HepG2 (cell line): ENCODE data around the gene ITPRIP. TPM values are rescaled to one million over a fixed set of nuclear protein-coding genes. Genes with fewer than 3 reads are reported as not detected.

Experiments used
- ATAC-seq: fragments of 200-7000 bp; cut with Tn5 transposase; 3 replicates; pipeline ENCODE4 v1.9.1; 2020; ENCODE audit warnings: mild to moderate bottlenecking, moderate library complexity
- BruUV-seq: library from RNA; stranded (reverse); fragments of 400-500 nt; replicated peaks from 2 replicates; lab custom pipeline; 2021; lab: Mats Ljungman, UMichigan
- CTCF ChIA-PET: fragments of 300-600 bp; formaldehyde crosslinking; extraction: SDS; loops from one replicate; lab custom pipeline; 2021; ENCODE audit warnings: low total read pairs, inconsistent platforms, low intra/inter-chr PET ratio; lab: Yijun Ruan, JAX
- POLR2A ChIA-PET: fragments of 350-600 bp; sonication (Branson Sonifier 250); formaldehyde crosslinking; loops from one replicate; lab custom pipeline; 2020; ENCODE audit warnings: antibody characterized with exemption, inconsistent platforms; lab: Yijun Ruan, JAX
- DNase-seq: peaks from one replicate; pipeline ENCODE4 v3.0.0-alpha.2; 2015; ENCODE audit warnings: low spot score
- FAIRE-seq: peaks from 3 replicates; lab custom pipeline; 2011; peaks lifted over from hg19 to GRCh38; lab: Jason Lieb, UNC
- H2AFZ ChIP-seq: one replicate; pipeline ENCODE4 v1.6.1; 2011; ENCODE audit warnings: low read length, inconsistent platforms
- H3K27ac ChIP-seq: fragments of 300-600 bp; 3 replicates; pipeline ENCODE4 v1.8.0; 2011; ENCODE audit warnings: mixed run types, mild to moderate bottlenecking, mixed read lengths, low read length, inconsistent platforms; ENCODE audit not compliant: insufficient read depth; ENCODE audit errors: extremely low read length
- H3K27me3 ChIP-seq, 2 experiments: fragments of 200-600 bp in 1 of 2; 2 replicates in 1 of 2; 3 replicates in 1 of 2; pipeline versions ENCODE4 v1.6.0 to v1.8.0; 2011; ENCODE audit warnings: low read length in 2 of 2, mild to moderate bottlenecking in 2 of 2, moderate library complexity in 2 of 2, inconsistent platforms in 1 of 2; ENCODE audit not compliant: insufficient read depth in 2 of 2, control insufficient read depth in 1 of 2
- H3K36me3 ChIP-seq, 2 experiments: fragments of 200-600 bp in 1 of 2; replicated peaks in 1 of 2; 2 replicates in 1 of 2; 3 replicates in 1 of 2; pipeline versions ENCODE4 v1.5.1 to v1.8.0; 2011; ENCODE audit warnings: low read length in 2 of 2, inconsistent platforms in 1 of 2; ENCODE audit not compliant: insufficient read depth in 2 of 2, control insufficient read depth in 1 of 2
- H3K4me1 ChIP-seq: 2 replicates; pipeline ENCODE4 v1.5.1; 2012; ENCODE audit warnings: low read length, inconsistent platforms; ENCODE audit not compliant: insufficient read depth
- H3K4me2 ChIP-seq: 2 replicates; pipeline ENCODE4 v1.6.0; 2011; ENCODE audit warnings: low read depth, low read length, inconsistent platforms
- H3K4me3 ChIP-seq, 3 experiments: fragments of 200-600 bp in 1 of 3; sonication (generic), shearing (Covaris generic) in 1 of 3; replicated peaks in 1 of 3; 2 replicates each; pipeline ENCODE4 v1.5.1; 2011 to 2016; ENCODE audit warnings: low read length in 3 of 3, inconsistent platforms in 2 of 3, low read depth in 2 of 3, mild to moderate bottlenecking in 2 of 3, control low read depth in 1 of 3, mixed read lengths in 1 of 3; ENCODE audit not compliant: insufficient read depth in 1 of 3
- H3K79me2 ChIP-seq: one replicate; pipeline ENCODE4 v1.6.1; 2011; ENCODE audit warnings: low read length, inconsistent platforms; ENCODE audit not compliant: insufficient read depth
- H3K9ac ChIP-seq: 2 replicates; pipeline ENCODE4 v1.6.0; 2011; ENCODE audit warnings: mild to moderate bottlenecking, low read depth, low read length, inconsistent platforms; ENCODE audit not compliant: insufficient read depth
- H3K9me3 ChIP-seq: 2 replicates; pipeline ENCODE4 v1.5.1; 2012; ENCODE audit warnings: mild to moderate bottlenecking, low read length
- H4K20me1 ChIP-seq: 2 replicates; pipeline ENCODE4 v1.6.0; 2011; ENCODE audit warnings: inconsistent platforms, mild to moderate bottlenecking, low read length, moderate library complexity; ENCODE audit not compliant: insufficient read depth
- ASH2L ChIP-seq: fragments of 300-600, 200-600 bp; sonication (generic); IDR thresholded peaks from 2 replicates; pipeline ENCODE4 v1.7.0; 2017; ENCODE audit warnings: low read depth, mild to moderate bottlenecking, moderate library complexity, mixed read lengths, low read length; ENCODE audit not compliant: insufficient read length
- CC2D1A ChIP-seq: sonication (generic); formaldehyde crosslinking; IDR thresholded peaks from 2 replicates; pipeline ENCODE4 v1.8.1; 2023; ENCODE audit warnings: mild to moderate bottlenecking, missing genetic modification reagents
- E2F5 ChIP-seq: sonication (generic); formaldehyde crosslinking; conservative IDR thresholded peaks from 2 replicates; pipeline ENCODE4 v1.4.0; 2020; ENCODE audit warnings: missing genetic modification reagents
- HINFP ChIP-seq: sonication (generic); formaldehyde crosslinking; IDR thresholded peaks from 2 replicates; pipeline ENCODE4 v1.4.0; 2020; ENCODE audit warnings: low read depth, mild to moderate bottlenecking, missing genetic modification reagents
- JUND ChIP-seq: sonication (generic); formaldehyde crosslinking; IDR thresholded peaks from 2 replicates; pipeline ENCODE4 v1.8.0; 2022; ENCODE audit warnings: mild to moderate bottlenecking, missing genetic modification reagents
- NFIC ChIP-seq: IDR thresholded peaks from 2 replicates; pipeline ENCODE4 v1.6.1; 2012; ENCODE audit warnings: mild to moderate bottlenecking, low read length, inconsistent platforms
- POGK ChIP-seq: sonication (generic); formaldehyde crosslinking; conservative IDR thresholded peaks from 2 replicates; pipeline ENCODE4 v1.8.0; 2022; ENCODE audit warnings: mild to moderate bottlenecking, moderate library complexity, missing genetic modification reagents
- RARG ChIP-seq: sonication (generic); formaldehyde crosslinking; IDR thresholded peaks from 2 replicates; pipeline ENCODE4 v1.4.0; 2020; ENCODE audit warnings: low read depth, mild to moderate bottlenecking, missing genetic modification reagents
- RFX3 ChIP-seq: IDR thresholded peaks from 2 replicates; pipeline ENCODE4 v1.6.1; 2016; ENCODE audit warnings: missing biosample characterization, missing genetic modification reagents
- SIX4 ChIP-seq: sonication (generic); formaldehyde crosslinking; IDR thresholded peaks from 2 replicates; pipeline ENCODE4 v1.4.0; 2020; ENCODE audit warnings: missing genetic modification reagents
- ZFP37 ChIP-seq: sonication (generic); formaldehyde crosslinking; IDR thresholded peaks from 2 replicates; pipeline ENCODE4 v1.4.0; 2020; ENCODE audit warnings: missing genetic modification reagents, borderline replicate concordance
- ZNF12 ChIP-seq: sonication (generic); formaldehyde crosslinking; IDR thresholded peaks from 2 replicates; pipeline ENCODE4 v1.5.0; 2020; ENCODE audit warnings: missing genetic modification reagents
- ZNF282 ChIP-seq: fragments of 450-650 bp; IDR thresholded peaks from 2 replicates; pipeline ENCODE4 v1.6.1; 2018; ENCODE audit not compliant: partially characterized antibody
- ZNF562 ChIP-seq: sonication (generic); formaldehyde crosslinking; IDR thresholded peaks from 2 replicates; pipeline ENCODE4 v1.8.0; 2022; ENCODE audit warnings: missing genetic modification reagents, borderline replicate concordance
- ZNF747 ChIP-seq: sonication (generic); formaldehyde crosslinking; IDR thresholded peaks from 2 replicates; pipeline ENCODE4 v1.8.1; 2023; ENCODE audit warnings: missing genetic modification reagents, mild to moderate bottlenecking, borderline replicate concordance
- WGBS: methylation state at CpG from one replicate; pipeline ENCODE4 v1.1.6; 2017; ENCODE audit warnings: low lambda C conversion rate; 5-methylcytosine and 5-hydroxymethylcytosine counted together
- in situ Hi-C: cut with HindIII; loops from 2 replicates; pipeline ENCODE4 v1.10.0; 2017; ENCODE audit warnings: low pct_unique_long_range_greater_than_20kb; ENCODE audit not compliant: extremely low pct_ligation_motif_present
- intact Hi-C: fragments of 100-400 bp; cut with micrococcal nuclease; formaldehyde crosslinking; loops from one replicate; pipeline ENCODE4 v1.10.0; 2022; ENCODE audit not compliant: unreplicated experiment
- polyA plus RNA-seq, 8 experiments: library from polyadenylated mRNA; depleted of rRNA in 3 of 8; stranded (reverse) in 7 of 8; unstranded in 1 of 8; fragments of >200 nt; fragmentation: Illumina TruSeq in 4 of 8; extraction: Trizol in 4 of 8; gene quantifications; 2 replicates each; pipeline versions ENCODE4 v1.2.1 to v1.2.3, GENCODE V29; 2011 to 2016; ENCODE audit warnings: low read depth in 4 of 8, missing spikeins in 1 of 8, mixed read lengths in 1 of 8; ENCODE audit not compliant: insufficient read depth in 1 of 8
- total RNA-seq, 5 experiments: library from RNA; depleted of rRNA; stranded (reverse); fragments of >200 nt; fragmentation: Illumina TruSeq; extraction: Trizol; gene quantifications; 2 replicates each; pipeline ENCODE4 v1.2.3, GENCODE V29; 2016; ENCODE audit warnings: low read depth in 1 of 5

ITPRIP gene
- total and polyA plus RNA-seq, 2 of the 13 experiments (the other 11 are each of a cell fraction or from before 2014, with no cell fraction given): 1.00 to 2.8 TPM

DNA sequence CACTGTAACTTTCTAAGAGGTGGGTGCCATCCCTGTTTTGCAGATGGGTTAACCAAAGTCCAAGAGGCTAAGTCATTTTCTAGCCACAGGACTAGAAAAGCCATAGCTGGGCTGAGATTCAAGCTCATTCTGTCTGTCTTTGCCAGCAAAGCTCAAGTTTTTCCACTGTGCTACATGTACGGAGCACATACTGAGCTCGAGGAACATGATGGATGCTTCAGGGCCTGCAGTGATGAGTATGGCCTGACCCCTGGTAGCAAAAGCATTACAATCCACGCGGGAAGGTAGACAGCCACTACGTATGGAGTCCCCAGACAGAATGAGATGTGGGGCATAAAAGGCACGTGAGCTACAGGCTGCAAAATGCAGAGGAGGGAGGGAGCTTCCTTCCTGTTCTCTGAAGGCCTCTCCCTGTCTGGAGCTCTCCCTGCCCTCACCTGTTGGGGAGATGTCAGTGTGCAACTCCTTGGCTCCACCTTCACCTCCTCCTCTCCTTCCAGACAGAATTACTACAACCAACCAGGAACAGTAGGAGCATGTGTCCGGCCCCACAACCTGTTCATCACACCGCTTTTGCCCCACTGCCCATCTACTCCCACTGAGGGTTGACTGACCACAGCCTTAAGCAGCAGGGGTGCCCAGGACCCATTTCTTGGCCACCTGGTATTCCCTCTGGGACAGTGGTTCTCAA, 16.4 kb downstream of the ITPRIP start:
- ATAC-seq: no peak
- H3K36me3 ChIP-seq: no peaks in the 10 kb centered on the region
- TF ChIP-seq CC2D1A (CRISPR knock-in tag): no peak
- no peak for TF ChIP-seq ZNF282
- no peak for TF ChIP-seq ZNF12
- TF ChIP-seq ASH2L: no peak
- no peak for TF ChIP-seq ZNF562
- no peak for TF ChIP-seq NFIC
- H3K27me3 ChIP-seq: no peaks in the 10 kb centered on the region
- H2AFZ ChIP-seq: no peak overlapping the region
- no peak for DNase-seq
- CTCF ChIA-PET: no interaction called here
- H3K9ac ChIP-seq: no peak overlapping the region
- BruUV-seq: no TSS peak
- in situ Hi-C loops (no loop called here), intact Hi-C loops (no loop called here)
- no peak overlapping the region for H3K27ac ChIP-seq
- H3K4me1 ChIP-seq: no peaks in the 10 kb centered on the region
- H3K9me3 ChIP-seq: no peaks in the 10 kb centered on the region
- FAIRE-seq: no peak
- POLR2A ChIA-PET: no interaction called here
- H4K20me1 ChIP-seq: 0 out of 2 replicates have a peak, but pooled peaks cover 3% of the 10 kb centered on the region
- H3K79me2 ChIP-seq: no peaks in the 10 kb centered on the region
- no peak overlapping the region for H3K4me3 ChIP-seq
- no peak overlapping the region for H3K4me2 ChIP-seq
- 96% methylated on average over 8 of the region's 8 CpGs for WGBS

- no peak overlapping the region for H3K4me2 ChIP-seq
- DNase-seq (no peak), ATAC-seq (no peak), FAIRE-seq (no peak)
- H3K79me2 ChIP-seq: no peaks in the 10 kb centered on the region
- no peak overlapping the region for H3K9ac ChIP-seq
- no peaks in the 10 kb centered on the region for H3K36me3 ChIP-seq
- in situ Hi-C loops (no loop called here), intact Hi-C loops (no loop called here)
- H3K27me3 ChIP-seq: no peaks in the 10 kb centered on the region
- H3K9me3 ChIP-seq: no peaks in the 10 kb centered on the region
- H3K4me1 ChIP-seq: no peaks in the 10 kb centered on the region
- H2AFZ ChIP-seq: no peak overlapping the region
- 90% methylated on average over 2 of the region's 6 CpGs for WGBS
- 0 out of 2 replicates have a peak, but pooled peaks cover 3% of the 10 kb centered on the region for H4K20me1 ChIP-seq
- no peak overlapping the region for H3K4me3 ChIP-seq
- ChIA-PET CTCF (no interaction called here), POLR2A (no interaction called here)
- no TSS peak for BruUV-seq
- H3K27ac ChIP-seq: no peak overlapping the region
- TF ChIP-seq SIX4: no peak
- no peak for TF ChIP-seq ZNF747 (CRISPR knock-in tag)
- no peak for TF ChIP-seq ZFP37
- TF ChIP-seq E2F5: no peak
- TF ChIP-seq RFX3 (CRISPR knock-in tag): no peak
- no peak for TF ChIP-seq HINFP (CRISPR knock-in tag)
- no peak for TF ChIP-seq POGK
- TF ChIP-seq RARG (CRISPR knock-in tag): no peak
- TF ChIP-seq JUND (CRISPR knock-in tag): no peak
These were observed 17.0 kb downstream of the ITPRIP start for GRCh38 chr10:104321226-104321625.
